Esophagus (tissue), 2 donors: ENCODE measurements around the gene CSTPP1. TPM values are rescaled to one million over a fixed set of nuclear protein-coding genes. Genes with fewer than 3 reads are reported as not detected.

Source experiments
- H3K27ac ChIP-seq, 2 donors: one replicate each; pipeline ENCODE4 v1.5.1; 2013; ENCODE audit warnings: low read depth in 2 of 2, mild to moderate bottlenecking in 2 of 2, inconsistent platforms in 1 of 2, low read length in 1 of 2, moderate library complexity in 1 of 2
- H3K27me3 ChIP-seq, 2 donors: one replicate each; pipeline ENCODE4 v1.6.1; 2013; ENCODE audit warnings: low read length in 2 of 2, control low read depth in 1 of 2, mild to moderate bottlenecking in 1 of 2; ENCODE audit not compliant: insufficient read depth in 2 of 2, control insufficient read depth in 1 of 2
- H3K36me3 ChIP-seq, 2 donors: one replicate each; pipeline ENCODE4 v1.6.1; 2013; ENCODE audit warnings: low read length in 1 of 2; ENCODE audit not compliant: control insufficient read depth in 2 of 2, insufficient read depth in 2 of 2
- H3K4me1 ChIP-seq, 2 donors: one replicate each; pipeline ENCODE4 v1.6.1; 2013; ENCODE audit warnings: low read length in 1 of 2; ENCODE audit not compliant: control insufficient read depth in 2 of 2, insufficient read depth in 2 of 2
- H3K4me3 ChIP-seq, 2 donors: one replicate each; pipeline ENCODE4 v1.5.1; 2013; ENCODE audit warnings: low read length in 2 of 2, mild to moderate bottlenecking in 2 of 2, low read depth in 1 of 2, moderate library complexity in 1 of 2
- H3K9me3 ChIP-seq, 2 donors: one replicate each; pipeline ENCODE4 v1.6.1; 2013; ENCODE audit warnings: mild to moderate bottlenecking in 2 of 2, low read depth in 1 of 2, low read length in 1 of 2, moderate library complexity in 1 of 2; ENCODE audit not compliant: control insufficient read depth in 2 of 2, insufficient read depth in 1 of 2
- WGBS, 2 donors: extraction: QIAGEN DNeasy Blood & Tissue Kit; methylation state at CpG; one replicate each; pipeline ENCODE4 v1.1.7; 2013; 5-methylcytosine and 5-hydroxymethylcytosine counted together
- polyA plus RNA-seq, 2 donors: library from polyadenylated mRNA; stranded (reverse); fragments of 200-250 nt; gene quantifications; one replicate each; pipeline ENCODE4 v1.2.3, GENCODE V29; 2013
- donor health status: healthy with polysubstance abuse.
- donor health status: Bipolar disorder and iron deficiency.

Gene CSTPP1
- polyA plus RNA-seq, 2 donors, result 8.3 to 13.0 TPM

DNA sequence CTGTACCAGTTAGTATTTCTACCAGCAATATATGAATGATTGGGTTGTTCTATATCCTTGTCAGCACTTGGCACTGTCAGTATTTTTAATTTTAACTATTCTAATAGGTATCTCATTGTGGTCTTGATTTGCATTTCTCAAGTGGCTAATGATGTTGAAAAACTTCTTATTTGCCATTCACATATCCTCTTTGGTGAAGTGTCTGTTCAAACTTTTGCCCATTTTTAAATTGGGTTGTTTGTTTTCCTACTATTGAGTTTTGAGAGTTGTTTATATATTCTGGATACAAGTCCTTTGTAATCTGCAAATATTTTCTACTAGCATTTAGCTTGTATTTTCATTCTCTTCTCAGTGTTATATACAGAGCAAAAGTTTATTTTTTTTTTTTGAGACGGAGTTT is 82.1 kb downstream of the CSTPP1 start:
- H3K36me3 ChIP-seq, result no peaks in the 10 kb centered on the region
- 89 to 94% methylated on average over 1 of the region's 1 CpG for WGBS, 2 donors
- no peak overlapping the region for H3K27ac ChIP-seq
- H3K9me3 ChIP-seq, result no peaks in the 10 kb centered on the region
- H3K4me1 ChIP-seq, result no peaks in the 10 kb centered on the region
- H3K4me3 ChIP-seq, result no peak overlapping the region
- H3K27me3 ChIP-seq, result no peaks in the 10 kb centered on the region

DNA sequence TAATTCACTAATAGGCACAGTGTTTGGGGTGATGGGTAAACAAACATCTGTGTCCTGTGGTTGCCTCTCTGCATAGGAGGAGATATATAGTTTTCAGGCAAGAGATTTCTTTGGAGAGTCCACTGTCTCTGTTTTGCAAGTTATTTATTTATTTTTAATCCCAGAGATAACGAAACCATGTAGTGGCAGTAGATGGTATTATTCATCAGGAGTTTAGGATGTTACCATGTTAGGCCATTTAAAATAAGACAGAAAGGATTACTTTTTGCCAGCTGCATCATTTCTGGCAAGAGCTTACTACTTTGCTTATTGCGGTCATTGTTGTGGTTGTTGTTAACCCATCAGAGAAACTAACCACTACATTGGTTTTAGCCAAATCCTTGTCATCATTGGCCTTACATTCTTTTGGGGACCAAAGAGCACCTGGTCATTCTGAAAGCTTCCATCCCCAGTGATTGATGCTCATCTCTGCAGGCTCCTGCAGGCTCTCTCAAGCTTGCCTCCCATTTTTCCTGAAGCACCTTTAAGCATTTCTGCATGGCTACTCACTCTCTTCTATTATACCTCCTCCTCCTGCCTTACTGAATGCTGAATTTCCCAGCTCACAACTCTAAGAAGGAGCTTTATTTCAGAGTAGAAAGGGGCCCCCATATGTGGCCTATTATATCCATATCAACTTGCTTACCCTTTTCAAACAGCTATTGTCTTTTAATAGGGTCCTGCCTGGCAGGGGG is 84.4 kb downstream of the CSTPP1 start:
- Histone ChIP-seq H3K27ac (no peak overlapping the region), H3K36me3 (no peaks in the 10 kb centered on the region), H3K4me1 (no peaks in the 10 kb centered on the region), H3K9me3 (no peaks in the 10 kb centered on the region), H3K27me3 (no peaks in the 10 kb centered on the region), H3K4me3 (no peak overlapping the region)
- WGBS, 2 donors, result 84 to 85% methylated on average over 2 of the region's 2 CpGs

DNA sequence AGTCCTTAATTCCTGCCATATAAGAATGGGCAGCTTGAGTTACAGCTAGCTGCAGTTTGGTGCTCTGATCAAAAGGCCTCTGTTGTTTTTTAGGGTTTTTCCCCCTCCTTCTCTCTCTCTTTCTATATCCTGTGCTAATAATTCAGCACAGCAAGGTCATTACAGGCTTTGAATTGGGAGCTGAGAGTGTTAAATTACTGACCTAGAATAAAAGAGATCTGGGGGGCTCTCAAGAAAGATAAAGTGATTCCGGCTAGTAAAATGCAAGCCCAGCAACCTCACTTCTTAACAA is 84.9 kb downstream of the CSTPP1 start:
- Histone ChIP-seq H3K4me1 (no peaks in the 10 kb centered on the region), H3K27me3 (no peaks in the 10 kb centered on the region), H3K4me3 (no peak overlapping the region), H3K27ac (no peak overlapping the region), H3K36me3 (no peaks in the 10 kb centered on the region), H3K9me3 (no peaks in the 10 kb centered on the region)
- 88 to 97% methylated on average over 1 of the region's 1 CpG for WGBS, 2 donors

DNA sequence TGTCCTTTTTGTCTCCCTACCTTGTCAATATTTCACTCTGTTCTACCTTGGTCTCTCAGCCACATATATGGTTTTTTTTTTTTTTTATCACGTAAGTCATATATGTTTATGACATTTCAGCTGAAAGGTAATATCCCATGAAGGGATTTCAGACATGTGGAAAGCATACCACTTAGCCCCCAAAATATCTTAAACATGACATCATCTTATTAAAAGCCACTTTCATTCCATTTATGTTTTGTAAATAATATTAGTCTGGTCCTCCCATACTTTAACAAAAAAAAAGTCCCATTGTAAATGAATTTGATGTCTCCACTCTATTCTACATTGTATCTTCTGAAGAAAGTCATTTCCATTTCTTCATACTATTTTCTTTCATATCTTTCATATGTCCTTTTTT is 85.4 kb downstream of the CSTPP1 start:
- H3K27me3 ChIP-seq, result no peaks in the 10 kb centered on the region
- H3K4me3 ChIP-seq, result no peak overlapping the region
- no peaks in the 10 kb centered on the region for H3K36me3 ChIP-seq
- no peaks in the 10 kb centered on the region for H3K9me3 ChIP-seq
- H3K4me1 ChIP-seq, result no peaks in the 10 kb centered on the region
- no peak overlapping the region for H3K27ac ChIP-seq
- 92 to 95% methylated on average over 1 of the region's 1 CpG for WGBS, 2 donors

DNA sequence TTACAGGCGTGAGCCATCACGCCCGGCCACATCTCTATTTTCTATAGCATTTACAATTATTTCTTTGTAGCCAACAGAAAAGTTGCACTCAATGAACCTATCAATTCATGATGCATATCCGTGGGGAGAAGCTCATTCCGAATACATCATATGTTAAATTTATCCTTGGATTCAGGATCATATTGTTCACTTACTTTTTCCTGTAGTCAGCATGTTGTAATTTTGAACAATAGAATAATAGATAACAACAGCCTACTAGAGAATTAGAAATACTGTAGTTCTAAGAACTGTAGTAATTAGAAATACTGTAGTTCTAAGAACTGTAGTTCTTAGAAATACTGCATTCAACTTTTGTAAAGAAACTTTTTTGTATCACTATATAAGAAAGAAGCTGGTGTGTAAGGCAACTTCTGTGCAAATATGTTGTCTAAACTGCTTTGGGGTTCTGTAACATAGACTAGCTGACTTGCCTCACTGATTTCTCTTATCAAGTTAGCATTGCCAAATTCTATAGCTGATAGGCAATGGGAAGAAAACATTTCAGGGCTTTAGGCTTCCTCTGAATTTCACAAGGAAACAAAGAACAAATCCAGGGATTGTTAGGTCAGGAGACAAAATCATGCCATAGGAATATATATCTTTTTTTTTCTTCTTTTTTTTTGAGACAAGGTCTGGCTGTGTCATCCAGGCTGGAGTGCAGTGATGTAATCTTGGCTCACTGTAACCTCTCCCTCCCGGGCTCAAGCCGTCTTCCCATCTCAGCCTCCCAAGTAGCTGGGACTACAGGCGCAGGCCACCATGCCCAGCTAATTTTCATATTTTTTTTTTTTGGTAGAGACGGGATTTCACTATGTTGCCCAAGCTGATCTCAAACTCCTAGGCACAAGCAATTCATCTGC is 91.9 kb downstream of the CSTPP1 start:
- 80 to 86% methylated on average over 9 of the region's 9 CpGs for WGBS, 2 donors
- H3K27ac ChIP-seq, result no peak overlapping the region

DNA sequence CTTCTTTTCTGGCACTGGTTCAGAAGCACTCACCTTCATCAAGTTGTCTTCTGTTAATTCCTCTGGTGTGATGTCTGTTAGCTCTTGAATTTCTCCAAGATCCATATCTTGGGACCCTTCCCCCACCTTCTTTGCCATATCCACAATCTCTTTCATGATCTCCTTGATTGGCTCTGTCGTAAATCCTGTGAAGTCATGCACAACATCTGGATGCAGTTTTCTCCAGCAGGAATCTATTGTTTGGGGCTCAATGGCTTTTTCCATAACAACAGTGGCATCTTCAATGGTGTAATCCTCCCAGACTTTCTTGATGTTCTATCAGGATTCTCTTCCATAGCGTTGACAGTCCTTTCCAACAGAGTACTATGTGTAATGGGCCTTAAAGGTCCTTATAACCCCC is 96.9 kb downstream of the CSTPP1 start:
- no peaks in the 10 kb centered on the region for H3K9me3 ChIP-seq
- no peak overlapping the region for H3K4me3 ChIP-seq
- no peak overlapping the region for H3K27ac ChIP-seq
- H3K4me1 ChIP-seq, result no peaks in the 10 kb centered on the region
- H3K27me3 ChIP-seq, result no peaks in the 10 kb centered on the region
- WGBS, 2 donors, result 84 to 90% methylated on average over 2 of the region's 2 CpGs
- no peaks in the 10 kb centered on the region for H3K36me3 ChIP-seq

More for the DNA sequence above, 91.9 kb downstream of the CSTPP1 start:
- H3K4me1 ChIP-seq, result no peaks in the 10 kb centered on the region
- H3K36me3 ChIP-seq, result no peaks in the 10 kb centered on the region
- H3K27me3 ChIP-seq, result no peaks in the 10 kb centered on the region
- no peaks in the 10 kb centered on the region for H3K9me3 ChIP-seq
- H3K4me3 ChIP-seq, result no peak overlapping the region

DNA sequence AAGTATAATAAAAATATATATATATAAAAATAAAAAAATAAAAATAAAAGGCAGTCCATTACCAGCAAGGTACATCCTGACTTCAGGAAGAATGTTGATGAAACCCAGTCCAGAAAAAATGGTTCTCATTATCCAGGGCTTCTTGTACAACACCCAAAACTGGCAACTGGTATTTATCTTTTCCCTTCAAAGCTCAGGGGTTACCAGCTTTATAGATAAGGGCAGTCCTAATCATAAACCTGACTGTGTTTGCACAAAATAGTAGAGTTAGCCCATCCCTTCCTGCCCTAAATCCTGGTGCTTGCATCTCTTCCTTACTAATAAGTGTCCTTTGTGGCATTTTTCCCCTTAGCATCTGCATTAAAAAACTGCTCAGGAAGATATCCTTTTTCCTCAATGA is 97.5 kb downstream of the CSTPP1 start:
- Histone ChIP-seq H3K36me3 (no peaks in the 10 kb centered on the region), H3K4me1 (no peaks in the 10 kb centered on the region), H3K27ac (no peak overlapping the region), H3K4me3 (no peak overlapping the region), H3K27me3 (no peaks in the 10 kb centered on the region), H3K9me3 (no peaks in the 10 kb centered on the region)

DNA sequence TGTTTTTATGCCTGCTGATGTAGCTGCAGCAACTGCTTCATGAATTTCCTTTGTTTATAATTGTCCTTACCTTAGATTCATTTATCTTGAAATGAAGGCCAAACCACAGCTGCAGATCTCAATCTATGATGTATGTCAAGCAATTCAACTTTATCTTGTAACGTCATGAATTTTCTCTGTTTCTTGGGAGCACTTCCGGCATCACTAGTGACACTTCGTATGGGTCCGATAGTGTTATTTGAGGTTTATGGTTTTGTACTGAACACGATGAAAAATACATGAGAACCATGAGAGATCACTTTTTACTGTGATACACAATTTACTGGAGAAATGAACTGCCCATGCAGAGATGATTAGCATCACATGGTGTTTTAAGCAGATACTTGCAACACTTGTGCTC is 98.5 kb downstream of the CSTPP1 start:
- Histone ChIP-seq H3K9me3 (no peaks in the 10 kb centered on the region), H3K4me3 (no peak overlapping the region), H3K4me1 (no peaks in the 10 kb centered on the region), H3K27ac (no peak overlapping the region), H3K27me3 (no peaks in the 10 kb centered on the region), H3K36me3 (no peaks in the 10 kb centered on the region)
- 93 to 95% methylated on average over 5 of the region's 5 CpGs for WGBS, 2 donors

DNA sequence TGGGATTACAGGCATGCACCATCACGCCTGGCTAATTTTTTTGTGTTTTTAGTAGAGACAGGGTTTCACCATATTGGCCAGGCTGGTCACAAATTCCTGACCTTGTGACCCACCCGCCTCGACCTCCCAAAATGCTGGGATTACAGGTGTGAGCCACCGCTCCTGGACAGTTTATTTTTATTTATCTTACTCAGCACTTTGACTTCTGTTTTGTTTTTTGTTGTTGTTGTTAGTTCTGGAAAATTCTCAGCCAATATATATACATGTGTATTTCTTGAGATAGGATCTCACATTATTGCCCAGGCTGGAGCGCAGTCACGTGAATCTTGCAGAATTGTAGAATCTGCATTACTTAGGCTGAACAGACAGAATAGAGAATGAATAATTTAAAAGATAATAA is 107.6 kb downstream of the CSTPP1 start:
- Histone ChIP-seq H3K27ac (no peak overlapping the region), H3K4me3 (no peak overlapping the region), H3K36me3 (no peaks in the 10 kb centered on the region), H3K4me1 (no peaks in the 10 kb centered on the region), H3K9me3 (no peaks in the 10 kb centered on the region), H3K27me3 (no peaks in the 10 kb centered on the region)
- WGBS, 2 donors, result 94 to 97% methylated on average over 6 of the region's 6 CpGs

DNA sequence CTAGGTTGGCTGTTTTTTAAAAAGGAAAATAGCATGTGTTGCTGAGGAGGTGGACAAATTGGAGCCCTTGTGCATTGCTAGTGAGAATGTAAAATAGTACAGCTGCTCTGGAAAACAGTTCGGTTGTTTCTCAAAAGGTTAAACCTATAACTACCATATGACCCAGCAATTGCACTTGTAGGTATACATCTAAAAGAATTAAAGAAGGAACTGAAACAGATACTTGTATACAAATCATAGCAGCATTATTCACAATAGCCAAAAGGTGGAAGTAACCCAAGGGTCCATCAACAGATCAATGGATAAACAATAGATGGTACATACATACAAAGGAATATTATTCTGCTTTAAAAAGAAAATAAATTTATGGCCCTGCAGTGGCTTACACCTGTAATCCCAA is 111.4 kb downstream of the CSTPP1 start:
- H3K27me3 ChIP-seq, result no peaks in the 10 kb centered on the region
- H3K36me3 ChIP-seq, result no peaks in the 10 kb centered on the region
- H3K27ac ChIP-seq, result no peak overlapping the region
- WGBS, 2 donors, result 98 to 100% methylated on average over 1 of the region's 1 CpG
- no peak overlapping the region for H3K4me3 ChIP-seq
- no peaks in the 10 kb centered on the region for H3K4me1 ChIP-seq
- H3K9me3 ChIP-seq, result no peaks in the 10 kb centered on the region
